ENCODE data around the gene NSRP1.

NSRP1 gene

DNA sequence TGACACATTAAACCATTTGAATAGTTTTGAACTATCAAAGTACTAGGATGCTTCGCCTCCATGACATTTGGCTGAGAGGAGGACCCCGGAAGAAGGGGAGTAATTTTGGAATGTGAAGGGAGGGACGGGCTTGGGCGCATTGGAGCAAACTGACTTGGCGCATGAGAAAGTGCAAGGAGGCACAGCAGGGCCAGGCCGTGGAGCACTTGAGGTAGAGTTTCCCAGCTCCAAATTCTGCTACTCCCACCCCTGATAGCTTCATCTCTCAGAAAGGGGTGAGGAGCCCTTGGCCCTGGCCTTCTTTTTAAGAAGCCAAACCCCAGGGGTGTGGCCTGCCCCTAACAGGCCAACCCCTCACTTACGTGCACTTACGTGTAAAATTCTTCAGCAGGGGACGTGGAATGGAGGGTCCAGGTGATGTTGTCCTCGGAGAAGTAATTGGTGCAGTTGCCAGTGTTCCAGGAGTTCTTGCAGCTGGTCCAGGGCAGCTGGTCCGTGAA is 101.2 kb downstream of the NSRP1 start:
- no peaks in the 10 kb centered on the region for H3K27me3 ChIP-seq (replicated peaks; ENCODE audit: control insufficient read depth, insufficient read depth, low read length, poor library complexity, severe bottlenecking)
- no peaks in the 10 kb centered on the region for H3K36me3 ChIP-seq (ENCODE audit: control insufficient read depth, insufficient read depth, low read length)
- no peak overlapping the region for H3K4me3 ChIP-seq (ENCODE audit: insufficient read depth, low read depth, low read length, poor library complexity, severe bottlenecking)

DNA sequence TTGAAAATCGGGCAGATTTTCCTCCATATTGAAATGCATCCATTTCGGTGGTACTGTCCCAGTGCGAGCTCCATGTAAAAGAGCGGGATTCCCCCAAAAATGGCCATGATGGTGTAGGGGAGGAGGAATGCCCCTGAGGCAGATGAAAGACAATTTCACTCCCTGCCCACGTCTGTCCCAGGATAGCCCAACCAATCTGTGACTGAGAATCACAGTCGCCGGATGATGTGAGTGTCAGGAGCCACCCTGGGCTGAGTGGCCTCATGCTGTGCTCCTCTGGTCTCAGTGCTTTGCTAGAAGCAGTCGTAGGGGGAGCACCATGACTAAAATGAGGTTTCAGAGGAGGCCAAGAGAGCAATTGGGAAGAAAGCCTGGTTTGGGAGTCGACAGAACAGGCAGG is 102.2 kb downstream of the NSRP1 start:
- Histone ChIP-seq H3K4me1 (ENCODE audit: control insufficient read depth, insufficient read depth, low read length, poor library complexity, severe bottlenecking) (no peaks in the 10 kb centered on the region), H3K4me3 (ENCODE audit: insufficient read depth, low read depth, low read length, poor library complexity, severe bottlenecking) (no peak overlapping the region), H3K36me3 (ENCODE audit: control insufficient read depth, insufficient read depth, low read length) (no peaks in the 10 kb centered on the region), H3K27ac (ENCODE audit: insufficient read depth, low read length, poor library complexity, severe bottlenecking) (no peak overlapping the region), H3K27me3 (replicated peaks; ENCODE audit: control insufficient read depth, insufficient read depth, low read length, poor library complexity, severe bottlenecking) (no peaks in the 10 kb centered on the region), H3K9me3 (ENCODE audit: control insufficient read depth, low read length) (no peaks in the 10 kb centered on the region)
- no peak for DNase-seq

More for the DNA sequence above, 101.2 kb downstream of the NSRP1 start:
- H3K27ac ChIP-seq (ENCODE audit: insufficient read depth, low read length, poor library complexity, severe bottlenecking): no peak overlapping the region
- DNase-seq: no peak
- H3K4me1 ChIP-seq (ENCODE audit: control insufficient read depth, insufficient read depth, low read length, poor library complexity, severe bottlenecking): no peaks in the 10 kb centered on the region
- H3K9me3 ChIP-seq (ENCODE audit: control insufficient read depth, low read length): no peaks in the 10 kb centered on the region

DNA sequence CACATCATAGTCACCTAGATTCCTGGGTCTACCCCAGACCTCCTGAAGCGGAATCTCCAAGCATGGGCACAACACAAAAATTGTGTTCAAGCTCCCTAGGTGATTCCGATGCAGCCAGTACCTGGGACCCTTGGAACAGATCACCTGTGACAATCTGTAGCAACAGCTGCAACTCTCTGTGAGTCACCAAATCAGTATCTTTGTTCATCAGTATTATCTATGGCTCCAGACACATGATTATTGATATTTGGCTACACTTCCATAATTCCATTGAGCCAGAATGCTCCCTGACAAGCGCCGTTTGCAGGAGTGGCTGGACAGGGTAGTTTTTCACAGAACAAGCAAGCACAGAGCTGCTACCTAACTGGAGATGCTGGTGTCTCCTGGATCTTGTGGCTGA is 102.7 kb downstream of the NSRP1 start:
- no peak overlapping the region for H3K27ac ChIP-seq (ENCODE audit: insufficient read depth, low read length, poor library complexity, severe bottlenecking)
- no peaks in the 10 kb centered on the region for H3K36me3 ChIP-seq (ENCODE audit: control insufficient read depth, insufficient read depth, low read length)
- H3K9me3 ChIP-seq (ENCODE audit: control insufficient read depth, low read length): no peaks in the 10 kb centered on the region
- no peak overlapping the region for H3K4me3 ChIP-seq (ENCODE audit: insufficient read depth, low read depth, low read length, poor library complexity, severe bottlenecking)
- H3K27me3 ChIP-seq (replicated peaks; ENCODE audit: control insufficient read depth, insufficient read depth, low read length, poor library complexity, severe bottlenecking): no peaks in the 10 kb centered on the region
- no peak for DNase-seq
- no peaks in the 10 kb centered on the region for H3K4me1 ChIP-seq (ENCODE audit: control insufficient read depth, insufficient read depth, low read length, poor library complexity, severe bottlenecking)

DNA sequence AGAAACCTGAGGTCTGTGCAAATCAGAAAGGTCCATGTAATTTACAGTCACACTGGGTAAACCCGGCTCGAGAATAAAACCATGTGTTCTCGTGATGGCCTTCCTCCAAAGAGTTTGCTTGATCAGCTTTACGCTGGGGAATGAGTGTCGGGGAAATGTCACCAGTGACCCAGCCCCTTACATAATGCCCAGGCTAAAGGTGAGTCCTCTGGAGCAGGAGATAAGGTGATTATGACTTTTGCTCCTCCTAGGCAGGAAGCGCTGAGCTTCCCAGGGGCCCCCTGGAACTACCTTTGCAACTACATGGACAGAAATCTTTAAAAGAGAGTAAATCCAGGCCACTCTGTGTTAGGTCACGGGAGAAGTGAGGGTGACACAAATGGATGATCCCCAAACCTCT is 103.2 kb downstream of the NSRP1 start:
- DNase-seq: no peak
- Histone ChIP-seq H3K9me3 (ENCODE audit: control insufficient read depth, low read length) (no peaks in the 10 kb centered on the region), H3K27ac (ENCODE audit: insufficient read depth, low read length, poor library complexity, severe bottlenecking) (no peak overlapping the region), H3K36me3 (ENCODE audit: control insufficient read depth, insufficient read depth, low read length) (no peaks in the 10 kb centered on the region), H3K4me1 (ENCODE audit: control insufficient read depth, insufficient read depth, low read length, poor library complexity, severe bottlenecking) (no peaks in the 10 kb centered on the region), H3K4me3 (ENCODE audit: insufficient read depth, low read depth, low read length, poor library complexity, severe bottlenecking) (no peak overlapping the region), H3K27me3 (replicated peaks; ENCODE audit: control insufficient read depth, insufficient read depth, low read length, poor library complexity, severe bottlenecking) (no peaks in the 10 kb centered on the region)

DNA sequence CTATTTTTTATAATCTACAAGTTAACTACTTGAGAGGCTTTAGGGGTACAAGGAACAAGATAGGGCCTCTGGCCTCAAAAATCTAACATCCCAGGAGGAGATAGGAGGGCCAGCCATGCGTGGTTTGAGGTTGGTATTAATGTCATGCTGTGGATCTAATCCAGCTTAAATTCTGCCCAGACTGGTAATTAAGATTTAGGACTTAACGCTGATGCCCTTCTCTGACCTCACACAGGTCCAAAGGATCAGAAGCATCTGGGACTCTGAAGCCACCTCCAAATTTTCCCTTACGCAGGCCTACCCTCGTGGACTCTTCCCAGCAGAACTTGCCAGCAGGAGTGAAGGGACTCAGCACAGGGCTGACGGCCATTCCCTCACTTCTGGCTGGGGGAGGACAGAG is 103.8 kb downstream of the NSRP1 start:
- H3K9me3 ChIP-seq (ENCODE audit: control insufficient read depth, low read length): no peaks in the 10 kb centered on the region
- no peak overlapping the region for H3K27ac ChIP-seq (ENCODE audit: insufficient read depth, low read length, poor library complexity, severe bottlenecking)
- no peaks in the 10 kb centered on the region for H3K4me1 ChIP-seq (ENCODE audit: control insufficient read depth, insufficient read depth, low read length, poor library complexity, severe bottlenecking)
- DNase-seq: no peak
- no peak overlapping the region for H3K4me3 ChIP-seq (ENCODE audit: insufficient read depth, low read depth, low read length, poor library complexity, severe bottlenecking)
- H3K27me3 ChIP-seq (replicated peaks; ENCODE audit: control insufficient read depth, insufficient read depth, low read length, poor library complexity, severe bottlenecking): no peaks in the 10 kb centered on the region
- no peaks in the 10 kb centered on the region for H3K36me3 ChIP-seq (ENCODE audit: control insufficient read depth, insufficient read depth, low read length)

DNA sequence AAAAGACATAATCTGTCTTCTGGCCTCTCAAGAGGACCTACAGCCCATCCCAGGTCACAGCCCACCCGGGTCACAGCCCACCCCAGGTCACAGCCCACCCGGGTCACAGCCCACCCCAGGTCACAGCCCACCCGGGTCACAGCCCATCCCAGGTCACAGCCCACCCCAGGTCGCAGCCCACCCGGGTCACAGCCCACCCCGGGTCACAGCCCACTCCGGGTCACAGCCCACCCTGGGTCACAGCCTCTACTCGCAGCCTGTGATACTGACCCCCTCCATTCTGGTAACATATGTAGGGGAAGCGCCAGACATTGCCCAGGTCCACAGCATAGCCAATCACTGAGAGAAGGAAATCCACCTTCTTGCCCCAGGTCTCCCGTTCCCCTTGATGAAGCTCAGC is 104.7 kb downstream of the NSRP1 start:
- H3K4me1 ChIP-seq (ENCODE audit: control insufficient read depth, insufficient read depth, low read length, poor library complexity, severe bottlenecking): no peaks in the 10 kb centered on the region
- no peak overlapping the region for H3K27ac ChIP-seq (ENCODE audit: insufficient read depth, low read length, poor library complexity, severe bottlenecking)
- H3K27me3 ChIP-seq (replicated peaks; ENCODE audit: control insufficient read depth, insufficient read depth, low read length, poor library complexity, severe bottlenecking): no peaks in the 10 kb centered on the region
- no peak for DNase-seq
- H3K36me3 ChIP-seq (ENCODE audit: control insufficient read depth, insufficient read depth, low read length): no peaks in the 10 kb centered on the region
- H3K9me3 ChIP-seq (ENCODE audit: control insufficient read depth, low read length): no peaks in the 10 kb centered on the region
- no peak overlapping the region for H3K4me3 ChIP-seq (ENCODE audit: insufficient read depth, low read depth, low read length, poor library complexity, severe bottlenecking)

DNA sequence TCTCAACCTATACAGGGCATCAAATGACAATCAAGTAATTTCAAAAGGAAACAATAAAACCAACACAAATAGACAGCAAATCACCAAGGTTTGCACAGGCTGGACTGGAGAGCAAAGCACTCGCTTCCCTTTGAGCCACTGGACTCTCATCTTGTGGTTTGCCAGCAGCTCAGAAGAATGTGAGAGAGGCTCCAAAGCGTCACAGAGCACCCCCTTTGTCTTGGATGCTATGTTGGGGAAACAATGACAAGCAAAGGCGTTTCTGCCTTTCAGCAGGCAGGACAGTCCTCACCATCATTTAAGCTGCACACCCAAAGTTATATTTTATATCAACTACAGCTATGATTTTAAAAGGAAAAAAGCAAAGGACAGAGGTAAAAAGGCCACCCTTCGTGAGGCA is 105.6 kb downstream of the NSRP1 start:
- Histone ChIP-seq H3K4me3 (ENCODE audit: insufficient read depth, low read depth, low read length, poor library complexity, severe bottlenecking) (no peak overlapping the region), H3K27ac (ENCODE audit: insufficient read depth, low read length, poor library complexity, severe bottlenecking) (no peak overlapping the region), H3K36me3 (ENCODE audit: control insufficient read depth, insufficient read depth, low read length) (no peaks in the 10 kb centered on the region), H3K9me3 (ENCODE audit: control insufficient read depth, low read length) (no peaks in the 10 kb centered on the region), H3K27me3 (replicated peaks; ENCODE audit: control insufficient read depth, insufficient read depth, low read length, poor library complexity, severe bottlenecking) (no peaks in the 10 kb centered on the region), H3K4me1 (ENCODE audit: control insufficient read depth, insufficient read depth, low read length, poor library complexity, severe bottlenecking) (no peaks in the 10 kb centered on the region)
- no peak for DNase-seq

DNA sequence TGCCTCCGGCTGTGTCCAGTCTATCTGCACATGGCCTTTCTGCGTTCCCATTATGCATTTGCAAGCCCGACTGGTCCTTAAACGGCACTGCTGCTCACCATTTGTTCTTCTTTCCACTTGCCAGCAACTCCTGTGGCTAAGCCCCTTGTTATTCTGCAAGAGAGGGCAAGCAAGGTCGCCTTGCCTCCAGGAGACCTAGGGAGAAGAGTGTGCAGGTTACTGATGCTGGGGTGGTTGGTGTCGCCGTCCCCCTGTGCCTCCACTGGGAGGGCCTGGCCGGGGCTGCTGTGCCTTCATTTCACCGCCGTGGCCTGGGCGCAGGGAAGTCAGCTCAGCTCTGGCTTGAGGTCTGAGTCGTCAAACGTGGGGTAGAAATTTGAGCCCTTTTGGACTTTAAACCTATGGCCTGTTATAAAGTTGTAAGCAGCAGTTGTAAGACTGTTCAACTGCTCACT is 106.1 kb downstream of the NSRP1 start:
- Histone ChIP-seq H3K4me1 (ENCODE audit: control insufficient read depth, insufficient read depth, low read length, poor library complexity, severe bottlenecking) (no peaks in the 10 kb centered on the region), H3K27me3 (replicated peaks; ENCODE audit: control insufficient read depth, insufficient read depth, low read length, poor library complexity, severe bottlenecking) (no peaks in the 10 kb centered on the region), H3K36me3 (ENCODE audit: control insufficient read depth, insufficient read depth, low read length) (no peaks in the 10 kb centered on the region), H3K27ac (ENCODE audit: insufficient read depth, low read length, poor library complexity, severe bottlenecking) (no peak overlapping the region), H3K4me3 (ENCODE audit: insufficient read depth, low read depth, low read length, poor library complexity, severe bottlenecking) (no peak overlapping the region), H3K9me3 (ENCODE audit: control insufficient read depth, low read length) (no peaks in the 10 kb centered on the region)
- DNase-seq: no peak

DNA sequence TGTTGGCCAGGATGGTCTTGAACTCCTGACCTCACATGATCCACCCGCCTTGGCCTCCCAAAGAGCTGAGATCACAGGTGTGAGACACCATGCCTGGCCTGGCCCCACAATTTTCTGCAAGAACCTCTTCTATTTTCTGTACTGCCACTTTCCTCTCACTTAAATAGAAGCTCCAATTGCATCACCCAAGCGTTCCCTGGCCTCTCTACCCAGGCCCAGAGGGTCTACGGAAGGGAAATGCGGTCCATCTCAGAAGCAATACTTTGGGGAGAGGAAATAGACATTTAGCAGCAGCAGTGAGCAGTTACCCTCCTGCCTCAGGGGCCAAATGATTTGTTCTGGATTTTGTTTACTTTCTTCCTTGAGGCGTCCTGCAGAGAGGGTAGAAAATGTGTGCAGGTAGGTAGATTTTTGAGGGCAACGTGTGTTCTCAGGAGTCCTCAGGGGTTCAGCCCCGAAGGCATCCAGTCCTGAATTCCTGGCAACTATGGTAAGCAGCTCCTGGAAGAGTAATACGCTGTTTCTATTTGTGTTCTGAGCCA is 107.9 kb downstream of the NSRP1 start:
- no peaks in the 10 kb centered on the region for H3K9me3 ChIP-seq (ENCODE audit: control insufficient read depth, low read length)
- H3K36me3 ChIP-seq (ENCODE audit: control insufficient read depth, insufficient read depth, low read length): no peaks in the 10 kb centered on the region
- H3K4me3 ChIP-seq (ENCODE audit: insufficient read depth, low read depth, low read length, poor library complexity, severe bottlenecking): no peak overlapping the region
- DNase-seq: no peak
- H3K27ac ChIP-seq (ENCODE audit: insufficient read depth, low read length, poor library complexity, severe bottlenecking): no peak overlapping the region
- no peaks in the 10 kb centered on the region for H3K4me1 ChIP-seq (ENCODE audit: control insufficient read depth, insufficient read depth, low read length, poor library complexity, severe bottlenecking)
- H3K27me3 ChIP-seq (replicated peaks; ENCODE audit: control insufficient read depth, insufficient read depth, low read length, poor library complexity, severe bottlenecking): no peaks in the 10 kb centered on the region

DNA sequence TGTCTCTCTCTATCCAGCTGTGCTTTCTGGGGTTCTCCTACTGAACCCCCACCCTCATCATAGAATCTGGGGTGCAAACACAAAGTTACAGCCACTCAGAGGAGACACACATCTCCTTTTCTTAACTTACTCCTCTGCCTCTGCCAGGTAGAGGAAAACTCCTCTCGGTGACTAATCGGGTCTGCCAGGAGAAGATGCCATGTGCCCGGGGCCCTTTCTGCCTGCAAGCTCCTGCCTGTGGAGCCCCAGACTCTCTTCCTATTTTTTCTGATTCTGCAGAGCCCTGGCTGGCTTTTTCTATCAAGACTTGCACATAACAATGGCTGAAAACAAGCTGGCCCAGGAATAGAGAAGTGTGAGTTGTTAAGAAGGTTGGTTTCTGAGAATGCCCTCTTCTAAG is 108.5 kb downstream of the NSRP1 start:
- H3K27ac ChIP-seq (ENCODE audit: insufficient read depth, low read length, poor library complexity, severe bottlenecking): no peak overlapping the region
- no peaks in the 10 kb centered on the region for H3K9me3 ChIP-seq (ENCODE audit: control insufficient read depth, low read length)
- no peak for DNase-seq
- H3K4me3 ChIP-seq (ENCODE audit: insufficient read depth, low read depth, low read length, poor library complexity, severe bottlenecking): no peak overlapping the region
- H3K27me3 ChIP-seq (replicated peaks; ENCODE audit: control insufficient read depth, insufficient read depth, low read length, poor library complexity, severe bottlenecking): no peaks in the 10 kb centered on the region
- H3K36me3 ChIP-seq (ENCODE audit: control insufficient read depth, insufficient read depth, low read length): no peaks in the 10 kb centered on the region
- no peaks in the 10 kb centered on the region for H3K4me1 ChIP-seq (ENCODE audit: control insufficient read depth, insufficient read depth, low read length, poor library complexity, severe bottlenecking)
